Omental fat pad (tissue), 4 donors: ENCODE data around the gene ZNF180. TPM values are rescaled to one million over a fixed set of nuclear protein-coding genes. Genes with fewer than 3 reads are reported as not detected.
"Not testable (repeated sequence)": the region's sequence is repeated elsewhere in the genome, so short reads cannot be mapped to it uniquely, and the experiment has no call there.

Source experiments
- ATAC-seq: fragments of 150-250 bp; one replicate; pipeline ENCODE4 v1.9.1; 2016; ENCODE audit warnings: mild to moderate bottlenecking, moderate library complexity; ENCODE audit not compliant: low FRiP score
- DNase-seq: peaks from one replicate; pipeline ENCODE4 v3.0.0-alpha.2; 2019; ENCODE audit warnings: low spot score
- CTCF ChIP-seq, 3 donors: fragments of 450-650 bp; IDR thresholded peaks; one replicate each; pipeline ENCODE4 v1.5.1; 2016 to 2017; ENCODE audit warnings: antibody characterized with exemption in 3 of 3, mild to moderate bottlenecking in 3 of 3, moderate library complexity in 2 of 3
- total RNA-seq, 4 donors: library from RNA; depleted of rRNA; stranded (reverse); fragments of >200 nt; gene quantifications; one replicate each; pipeline ENCODE4 v1.1.0, GENCODE V29; 2016

ZNF180 gene
- total RNA-seq, 4 donors from 2014 or later = 4.8 to 14.5 (median 7.3) TPM

- ATAC-seq (no peak), DNase-seq (no peak)
- TF ChIP-seq CTCF (IDR thresholded peaks at IDR 0.05) = no peak
These were observed 39.0 kb upstream of the ZNF180 start for GRCh38 chr19:44539236-44539826.

- DNase-seq, ATAC-seq: not testable (repeated sequence)
These were observed 35.0 kb upstream of the ZNF180 start for GRCh38 chr19:44535361-44535760.

- DNase-seq (no peak), ATAC-seq (no peak)
These were observed 32.5 kb upstream of the ZNF180 start for GRCh38 chr19:44532819-44533218.

GRCh38 chr19:44530777-44531176 lies 30.5 kb upstream of the ZNF180 start:
- no peak for ATAC-seq
- no peak for TF ChIP-seq CTCF (IDR thresholded peaks at IDR 0.05)
- no peak for DNase-seq

More at GRCh38 chr19:44532819-44533218, 32.5 kb upstream of the ZNF180 start:
- no peak for TF ChIP-seq CTCF (IDR thresholded peaks at IDR 0.05)

- no peak for TF ChIP-seq CTCF (IDR thresholded peaks at IDR 0.05)
- DNase-seq = no peak
- ATAC-seq = no peak
These were observed 29.2 kb upstream of the ZNF180 start, which contains the start of gene CEACAM20 for GRCh38 chr19:44529536-44529935. TSS of gene CEACAM20 (minus strand) at chr19:44529675. CDS start at chr19:44529509, 166 bp downstream.

GRCh38 chr19:44527554-44527953 lies 27.2 kb upstream of the ZNF180 start:
- DNase-seq (no peak), ATAC-seq (no peak)
- TF ChIP-seq CTCF (IDR thresholded peaks at IDR 0.05) = no peak

- no peak for TF ChIP-seq CTCF (IDR thresholded peaks at IDR 0.05)
- no peak for DNase-seq
- ATAC-seq = no peak
These were observed 25.6 kb upstream of the ZNF180 start for GRCh38 chr19:44525721-44526430.
